Caco-2 (cell line): ENCODE data around the gene CSF3R. TPM values are rescaled to one million over a fixed set of nuclear protein-coding genes. Genes with fewer than 3 reads are reported as not detected.

ENCODE experiments used
- BruUV-seq: library from RNA; stranded (reverse); fragments of 400-500 nt; replicated peaks from 2 replicates; lab custom pipeline; 2021; lab: Mats Ljungman, UMichigan
- CTCF ChIA-PET: fragments of 300-600 bp; sonication (Branson Sonifier 250); formaldehyde crosslinking; loops from one replicate; lab custom pipeline; 2022; ENCODE audit warnings: antibody characterized with exemption; lab: Charles Lee
- POLR2A ChIA-PET: fragments of 300-600 bp; sonication (Branson Sonifier 250); formaldehyde crosslinking; loops from one replicate; lab custom pipeline; 2022; ENCODE audit warnings: antibody characterized with exemption; lab: Charles Lee
- DNase-seq, 2 experiments: peaks; one replicate each; pipeline versions ENCODE4 v3.0.0 to v3.0.0-alpha.2; 2020 to 2022
- H3K27me3 ChIP-seq: replicated peaks from 2 replicates; pipeline ENCODE4 v1.6.0; 2011; ENCODE audit warnings: low read length; ENCODE audit not compliant: control insufficient read depth, insufficient read depth
- H3K36me3 ChIP-seq: 2 replicates; pipeline ENCODE4 v1.5.1; 2011; ENCODE audit warnings: low read length; ENCODE audit not compliant: control insufficient read depth, insufficient read depth
- H3K4me1 ChIP-seq: fragments of 250-450 bp; sonication (Bioruptor Pico); 2 replicates; pipeline ENCODE4 v1.5.1; 2020; ENCODE audit warnings: mild to moderate bottlenecking
- H3K4me3 ChIP-seq: 2 replicates; pipeline ENCODE4 v1.5.1; 2011; ENCODE audit warnings: low read depth, mild to moderate bottlenecking, control low read depth, low read length
- H3K9me3 ChIP-seq: fragments of 250-450 bp; sonication (Bioruptor Pico); 2 replicates; pipeline ENCODE4 v1.5.1; 2020; ENCODE audit warnings: mild to moderate bottlenecking, moderate library complexity
- H3K27ac Mint-ChIP-seq: one replicate; pipeline ENCODE4 v1.8.0; 2022; ENCODE audit warnings: mixed read lengths; ENCODE audit not compliant: unreplicated experiment
- H3K27me3 Mint-ChIP-seq: one replicate; pipeline ENCODE4 v1.8.0; 2022; ENCODE audit warnings: mixed read lengths; ENCODE audit not compliant: insufficient read depth, unreplicated experiment
- H3K36me3 Mint-ChIP-seq: one replicate; pipeline ENCODE4 v1.8.0; 2022; ENCODE audit warnings: mild to moderate bottlenecking, mixed read lengths; ENCODE audit not compliant: insufficient read depth, unreplicated experiment
- H3K4me1 Mint-ChIP-seq: one replicate; pipeline ENCODE4 v1.8.0; 2022; ENCODE audit warnings: low read depth, mixed read lengths; ENCODE audit not compliant: unreplicated experiment
- H3K4me3 Mint-ChIP-seq: one replicate; pipeline ENCODE4 v1.8.0; 2022; ENCODE audit warnings: mild to moderate bottlenecking, moderate library complexity, mixed read lengths; ENCODE audit not compliant: unreplicated experiment
- H3K9me3 Mint-ChIP-seq: one replicate; pipeline ENCODE4 v1.8.0; 2022; ENCODE audit warnings: mixed read lengths; ENCODE audit not compliant: unreplicated experiment
- intact Hi-C: fragments of 100-400 bp; cut with micrococcal nuclease; formaldehyde crosslinking; loops from one replicate; pipeline ENCODE4 v1.10.0; 2022; ENCODE audit not compliant: unreplicated experiment
- total RNA-seq: library from RNA; stranded (reverse); gene quantifications from 2 replicates; pipeline ENCODE4 v1.2.3, GENCODE V29; 2022
- TF ChIP-seq, protein P1 (sequence below), 2 experiments: fragments of 200-600 bp in 1 of 2; IDR thresholded peaks; 1 replicate in 1 of 2; 2 replicates in 1 of 2; pipeline versions ENCODE4 v1.5.1 to v1.8.0; 2011 to 2022; ENCODE audit warnings: antibody characterized with exemption in 1 of 2, control low read depth in 1 of 2, inconsistent platforms in 1 of 2, low read depth in 1 of 2, low read length in 1 of 2, mild to moderate bottlenecking in 1 of 2, moderate library complexity in 1 of 2; ENCODE audit not compliant: insufficient read depth in 1 of 2, severe bottlenecking in 1 of 2, unreplicated experiment in 1 of 2

Gene CSF3R
- total RNA-seq, 1 experiment from 2014 or later = 1.4 TPM

DNA sequence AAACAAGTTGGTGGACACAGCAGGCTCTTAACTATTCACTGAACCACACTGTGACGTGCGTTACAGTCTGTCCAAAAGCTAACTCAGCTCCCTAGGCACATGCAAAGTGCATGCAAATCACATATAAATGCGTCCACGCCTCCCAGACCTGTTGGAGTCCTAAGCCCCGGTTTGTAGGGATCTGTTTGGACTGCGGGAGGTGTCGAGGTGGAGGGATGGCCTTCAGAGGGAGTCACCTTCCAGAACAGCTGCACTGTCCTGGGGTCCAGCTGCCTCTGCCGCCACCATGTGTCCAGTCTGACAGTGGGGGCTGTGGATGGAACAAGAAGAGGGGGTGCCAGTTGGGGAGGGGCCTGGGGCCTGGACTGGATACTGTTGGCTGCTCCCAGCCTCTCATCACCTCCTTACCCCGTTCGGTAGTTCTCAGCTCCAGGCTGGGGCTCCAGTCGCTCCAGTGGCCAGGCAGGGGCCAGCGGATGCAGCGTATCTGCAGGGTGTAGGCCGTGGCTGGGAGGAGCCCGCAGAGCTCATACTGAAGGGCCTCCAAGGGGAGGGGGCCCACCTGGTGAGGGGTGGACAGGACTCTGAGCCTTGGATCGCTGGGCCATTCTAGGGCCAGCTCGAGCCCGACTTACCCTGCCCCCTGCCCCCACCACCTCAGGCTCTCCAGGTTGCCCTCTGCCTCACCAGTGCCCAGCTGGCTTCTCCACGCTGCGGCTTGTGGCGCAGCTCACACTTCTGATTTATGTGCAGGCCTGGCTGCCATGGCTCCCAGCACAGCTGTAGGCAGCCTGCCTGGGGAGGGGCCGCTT is 10.7 kb downstream of the CSF3R start:
- no peaks in the 10 kb centered on the region for H3K36me3 ChIP-seq
- no peaks in the 10 kb centered on the region for H3K9me3 ChIP-seq
- no peaks in the 10 kb centered on the region for H3K36me3 Mint-ChIP-seq
- no peaks in the 10 kb centered on the region for H3K27me3 Mint-ChIP-seq
- no peak overlapping the region for H3K27ac Mint-ChIP-seq
- no peak for DNase-seq
- H3K27me3 ChIP-seq = no peaks in the 10 kb centered on the region
- ChIA-PET POLR2A (no interaction called here), CTCF (no interaction called here)
- no peak overlapping the region for H3K4me3 Mint-ChIP-seq
- H3K9me3 Mint-ChIP-seq = no peaks in the 10 kb centered on the region
- H3K4me1 Mint-ChIP-seq = no peaks in the 10 kb centered on the region
- intact Hi-C loops = no loop called here
- BruUV-seq = no TSS peak
- H3K4me1 ChIP-seq = no peaks in the 10 kb centered on the region
- H3K4me3 ChIP-seq = no peak overlapping the region
- TF ChIP-seq, protein P1, sequence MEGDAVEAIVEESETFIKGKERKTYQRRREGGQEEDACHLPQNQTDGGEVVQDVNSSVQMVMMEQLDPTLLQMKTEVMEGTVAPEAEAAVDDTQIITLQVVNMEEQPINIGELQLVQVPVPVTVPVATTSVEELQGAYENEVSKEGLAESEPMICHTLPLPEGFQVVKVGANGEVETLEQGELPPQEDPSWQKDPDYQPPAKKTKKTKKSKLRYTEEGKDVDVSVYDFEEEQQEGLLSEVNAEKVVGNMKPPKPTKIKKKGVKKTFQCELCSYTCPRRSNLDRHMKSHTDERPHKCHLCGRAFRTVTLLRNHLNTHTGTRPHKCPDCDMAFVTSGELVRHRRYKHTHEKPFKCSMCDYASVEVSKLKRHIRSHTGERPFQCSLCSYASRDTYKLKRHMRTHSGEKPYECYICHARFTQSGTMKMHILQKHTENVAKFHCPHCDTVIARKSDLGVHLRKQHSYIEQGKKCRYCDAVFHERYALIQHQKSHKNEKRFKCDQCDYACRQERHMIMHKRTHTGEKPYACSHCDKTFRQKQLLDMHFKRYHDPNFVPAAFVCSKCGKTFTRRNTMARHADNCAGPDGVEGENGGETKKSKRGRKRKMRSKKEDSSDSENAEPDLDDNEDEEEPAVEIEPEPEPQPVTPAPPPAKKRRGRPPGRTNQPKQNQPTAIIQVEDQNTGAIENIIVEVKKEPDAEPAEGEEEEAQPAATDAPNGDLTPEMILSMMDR (IDR thresholded peaks at IDR 0.05; ENCODE audit: insufficient read depth in 1 of 2, low read depth in 1 of 2, low read length in 1 of 2, severe bottlenecking in 1 of 2, unreplicated experiment in 1 of 2) = no peak

DNA sequence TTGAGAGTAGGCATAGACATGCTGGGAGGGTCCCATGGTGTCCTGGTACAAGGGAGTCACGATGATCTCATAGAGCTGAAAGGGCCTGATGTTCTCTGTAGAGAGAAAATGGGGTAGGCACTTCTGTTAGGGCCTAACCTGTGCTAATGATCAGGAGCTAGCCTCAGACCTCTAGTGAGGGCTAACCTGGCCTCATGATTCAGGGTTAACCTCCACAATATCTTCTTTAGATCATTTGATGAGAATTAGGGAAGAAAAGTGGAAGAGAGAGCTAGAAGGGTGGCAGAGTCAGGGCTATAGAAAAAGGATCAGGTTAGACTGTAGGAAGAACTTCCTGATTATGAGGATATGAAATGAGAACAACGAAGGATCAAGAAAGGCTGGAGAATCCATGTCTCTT is 13.6 kb downstream of the CSF3R start:
- ChIA-PET POLR2A (no interaction called here), CTCF (no interaction called here)
- Mint-ChIP-seq H3K27me3 (no peaks in the 10 kb centered on the region), H3K36me3 (peaks cover under 1% of the 10 kb centered on the region), H3K27ac (no peak overlapping the region), H3K9me3 (no peaks in the 10 kb centered on the region), H3K4me3 (no peak overlapping the region), H3K4me1 (peaks cover 12% of the 10 kb centered on the region)
- no peak for DNase-seq
- Histone ChIP-seq H3K36me3 (no peaks in the 10 kb centered on the region), H3K4me3 (no peak overlapping the region), H3K27me3 (no peaks in the 10 kb centered on the region), H3K9me3 (no peaks in the 10 kb centered on the region), H3K4me1 (peaks cover 13% of the 10 kb centered on the region)
- TF ChIP-seq, protein P1 (IDR thresholded peaks at IDR 0.05; ENCODE audit: insufficient read depth in 1 of 2, low read depth in 1 of 2, low read length in 1 of 2, severe bottlenecking in 1 of 2, unreplicated experiment in 1 of 2) = no peak
- no TSS peak for BruUV-seq
- intact Hi-C loops = no loop called here

DNA sequence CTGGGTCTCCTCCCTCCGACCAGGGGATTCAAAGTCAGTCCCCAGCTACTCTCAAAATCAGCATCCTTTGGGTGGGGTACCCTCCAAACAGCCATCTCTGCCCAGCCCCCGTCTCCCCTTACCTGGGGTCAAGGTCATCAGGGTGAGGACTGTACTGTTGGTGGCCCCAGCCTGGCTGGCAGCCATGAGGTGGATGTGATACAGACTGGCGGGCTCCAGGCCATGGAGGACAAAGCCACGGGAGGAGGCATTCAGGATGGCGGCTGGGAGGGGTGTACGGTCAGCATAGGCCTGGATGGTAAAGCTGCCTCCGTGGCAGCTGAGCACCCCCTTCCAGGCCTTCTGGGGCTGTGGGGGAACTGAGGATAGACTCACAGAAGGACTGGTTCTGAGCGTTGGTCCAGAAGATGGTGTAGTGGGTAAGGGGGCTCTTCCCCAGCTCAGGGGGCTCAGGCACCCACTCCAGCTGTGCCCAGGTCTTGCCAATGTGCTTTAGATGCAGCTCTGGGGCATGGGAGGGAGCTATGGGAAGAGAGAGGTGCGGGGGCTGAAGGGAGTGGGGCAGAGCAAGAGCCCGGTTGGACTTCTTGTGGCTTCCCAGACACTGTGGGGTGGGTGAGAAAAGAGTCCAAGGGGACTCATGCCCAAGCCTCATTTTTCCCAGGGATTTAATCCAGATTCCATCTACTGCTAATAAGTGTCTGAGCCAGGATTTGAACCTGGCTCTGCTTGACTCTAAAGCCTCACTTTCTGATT is 14.8 kb downstream of the CSF3R start:
- CTCF ChIA-PET = no interaction called here
- intact Hi-C loops = no loop called here
- BruUV-seq = no TSS peak
- Mint-ChIP-seq H3K4me3 (no peak overlapping the region), H3K36me3 (peaks cover 7% of the 10 kb centered on the region), H3K27ac (no peak overlapping the region), H3K27me3 (no peaks in the 10 kb centered on the region), H3K9me3 (no peaks in the 10 kb centered on the region), H3K4me1 (peaks cover 12% of the 10 kb centered on the region)
- Histone ChIP-seq H3K36me3 (no peaks in the 10 kb centered on the region), H3K27me3 (no peaks in the 10 kb centered on the region), H3K4me1 (peaks cover 13% of the 10 kb centered on the region), H3K9me3 (no peaks in the 10 kb centered on the region), H3K4me3 (no peak overlapping the region)
- TF ChIP-seq, protein P1 (IDR thresholded peaks at IDR 0.05; ENCODE audit: insufficient read depth in 1 of 2, low read depth in 1 of 2, low read length in 1 of 2, severe bottlenecking in 1 of 2, unreplicated experiment in 1 of 2) = no peak
- DNase-seq = no peak
- POLR2A ChIA-PET = no interaction called here
